Adrenal gland (tissue), 12 donors: ENCODE data around the gene PRDM1. TPM values are rescaled to one million over a fixed set of nuclear protein-coding genes. Genes with fewer than 3 reads are reported as not detected.
"Not testable (repeated sequence)": the region's sequence is repeated elsewhere in the genome, so short reads cannot be mapped to it uniquely, and the experiment has no call there.

ENCODE experiments used
- DNase-seq, 7 donors: peaks; one replicate each; pipeline ENCODE4 v3.0.0-alpha.2; 2019 to 2020
- H3K27ac ChIP-seq, 5 donors: fragments of 200-600 bp; sonication (generic) in 4 of 5; 1 replicate in 3 of 5; 2 replicates in 2 of 5; pipeline versions ENCODE4 v1.5.1 to v1.8.0; 2016 to 2020; ENCODE audit warnings: mild to moderate bottlenecking in 1 of 5
- H3K27me3 ChIP-seq: fragments of 200-600 bp; 2 replicates; pipeline ENCODE4 v1.8.0; 2021
- H3K36me3 ChIP-seq, 2 donors: fragments of 200-600 bp; replicated peaks in 1 of 2; 1 replicate in 1 of 2; 2 replicates in 1 of 2; pipeline versions ENCODE4 v1.5.1 to v1.8.0; 2018 to 2022
- H3K4me1 ChIP-seq, 2 donors: fragments of 200-600 bp; replicated peaks in 1 of 2; 1 replicate in 1 of 2; 2 replicates in 1 of 2; pipeline versions ENCODE4 v1.5.1 to v1.8.0; 2018 to 2021
- H3K4me3 ChIP-seq, 4 donors: fragments of 200-600 bp; sonication (generic) in 3 of 4; one replicate each; pipeline ENCODE4 v1.5.1; 2016 to 2018
- H3K9me3 ChIP-seq, 3 donors: fragments of 200-600 bp; sonication (generic) in 1 of 3; replicated peaks in 1 of 3; 1 replicate in 2 of 3; 2 replicates in 1 of 3; pipeline versions ENCODE4 v1.5.1 to v1.8.0; 2016 to 2021
- POLR2A ChIP-seq, 2 donors: fragments of 450-650 bp; IDR thresholded peaks; one replicate each; pipeline ENCODE4 v1.6.1; 2017; ENCODE audit warnings: antibody characterized with exemption in 2 of 2, mild to moderate bottlenecking in 2 of 2, moderate library complexity in 1 of 2
- WGBS, 4 donors: extraction: QIAGEN DNeasy Blood & Tissue Kit in 2 of 4; methylation state at CpG; one replicate each; pipeline versions ENCODE4 v1.1.5 to v1.1.7; 2013 to 2017; 5-methylcytosine and 5-hydroxymethylcytosine counted together
- intact Hi-C, 2 donors: fragments of 100-400 bp; cut with DNase I; formaldehyde crosslinking; loops; one replicate each; pipeline versions ENCODE4 v1.14.1 to v1.15.0; 2022 to 2023
- polyA plus RNA-seq, 3 donors: library from polyadenylated mRNA; stranded (reverse); fragments of 200-250 nt in 2 of 3; fragments of 350-450 nt in 1 of 3; fragmentation: Illumina TruSeq in 1 of 3; extraction: RNeasy Lipid Tissue Mini Kit (QIAGEN cat#74804) in 1 of 3; gene quantifications; one replicate each; pipeline ENCODE4 v1.2.3, GENCODE V29; 2013 to 2014
- total RNA-seq, 9 donors: library from RNA; depleted of rRNA in 4 of 9; stranded (reverse); fragments of >200 nt in 4 of 9; fragments of 120-200 nt in 1 of 9; fragmentation: NEBNext Ultra II Directional in 1 of 9; extraction: Animal tissue kit (Norgen Biotek cat#: 25700) in 1 of 9; gene quantifications; one replicate each; pipeline versions ENCODE4 v1.1.0 to v1.2.4, GENCODE V29; 2013 to 2023
- TF ChIP-seq, protein P1 (sequence below), 6 experiments: fragments of 450-650 bp in 4 of 6; fragments of 200-600 bp in 2 of 6; sonication (generic) in 1 of 6; IDR thresholded peaks; 1 replicate in 5 of 6; 2 replicates in 1 of 6; pipeline versions ENCODE4 v1.5.1 to v1.8.0; 2016 to 2021; ENCODE audit warnings: antibody characterized with exemption in 6 of 6, mild to moderate bottlenecking in 2 of 6, moderate library complexity in 1 of 6
- donor health status: healthy with polysubstance abuse.
- donor health status: Bipolar disorder and iron deficiency.
- donor health status: DM: yes; HTN: yes; CAD: no.
- donor health status: DM: no; HTN: no; CAD: no.
- donor health status: DM: no; HTN: no; CAD: no.
- donor health status: DM: yes; HTN: yes; CAD: no.

PRDM1 gene
- total and polyA plus RNA-seq, 12 donors: 0.40 to 7.5 (median 3.7) TPM

DNA sequence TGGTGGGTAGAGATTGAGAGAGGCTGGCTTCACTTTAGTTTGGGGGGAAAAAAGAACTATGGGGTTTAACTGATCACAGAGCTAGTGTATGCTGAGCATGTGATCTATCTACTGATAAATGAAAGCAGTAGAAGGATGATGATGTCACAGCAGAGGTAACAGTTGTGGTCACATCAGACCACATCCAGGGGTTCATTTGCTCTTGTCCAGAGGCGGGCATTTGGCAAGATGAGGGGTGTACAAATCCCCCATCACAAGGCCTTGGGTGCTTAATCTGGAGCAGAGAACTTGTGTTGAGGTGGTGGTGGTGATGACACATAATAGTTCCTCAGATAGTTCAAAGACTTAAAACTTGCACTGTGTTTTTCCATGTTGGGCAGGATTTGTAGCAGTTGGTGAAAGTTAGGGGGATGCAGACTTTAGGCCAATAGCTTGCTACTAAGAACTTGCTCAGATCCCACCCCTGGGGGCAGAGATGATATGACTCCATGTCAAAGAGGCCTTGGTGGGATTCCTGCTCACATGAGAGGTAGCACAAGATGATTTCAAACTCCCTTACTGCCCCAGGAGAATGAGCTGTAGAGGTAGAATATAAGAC is 63.4 kb downstream of the PRDM1 start:
- H3K36me3 ChIP-seq: no peaks in the 10 kb centered on the region
- no peak overlapping the region for H3K4me3 ChIP-seq
- DNase-seq: no peak
- intact Hi-C loops: no loop called here
- H3K9me3 ChIP-seq: no peaks in the 10 kb centered on the region
- H3K27me3 ChIP-seq: no peaks in the 10 kb centered on the region
- WGBS, 4 donors: 89 to 100% (median 97%) methylated on average over 1 of the region's 1 CpG
- TF ChIP-seq, protein P1, sequence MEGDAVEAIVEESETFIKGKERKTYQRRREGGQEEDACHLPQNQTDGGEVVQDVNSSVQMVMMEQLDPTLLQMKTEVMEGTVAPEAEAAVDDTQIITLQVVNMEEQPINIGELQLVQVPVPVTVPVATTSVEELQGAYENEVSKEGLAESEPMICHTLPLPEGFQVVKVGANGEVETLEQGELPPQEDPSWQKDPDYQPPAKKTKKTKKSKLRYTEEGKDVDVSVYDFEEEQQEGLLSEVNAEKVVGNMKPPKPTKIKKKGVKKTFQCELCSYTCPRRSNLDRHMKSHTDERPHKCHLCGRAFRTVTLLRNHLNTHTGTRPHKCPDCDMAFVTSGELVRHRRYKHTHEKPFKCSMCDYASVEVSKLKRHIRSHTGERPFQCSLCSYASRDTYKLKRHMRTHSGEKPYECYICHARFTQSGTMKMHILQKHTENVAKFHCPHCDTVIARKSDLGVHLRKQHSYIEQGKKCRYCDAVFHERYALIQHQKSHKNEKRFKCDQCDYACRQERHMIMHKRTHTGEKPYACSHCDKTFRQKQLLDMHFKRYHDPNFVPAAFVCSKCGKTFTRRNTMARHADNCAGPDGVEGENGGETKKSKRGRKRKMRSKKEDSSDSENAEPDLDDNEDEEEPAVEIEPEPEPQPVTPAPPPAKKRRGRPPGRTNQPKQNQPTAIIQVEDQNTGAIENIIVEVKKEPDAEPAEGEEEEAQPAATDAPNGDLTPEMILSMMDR (IDR thresholded peaks at IDR 0.05): no peak
- TF ChIP-seq POLR2A (IDR thresholded peaks at IDR 0.05): no peak
- H3K4me1 ChIP-seq: no peaks in the 10 kb centered on the region
- no peak overlapping the region for H3K27ac ChIP-seq

DNA sequence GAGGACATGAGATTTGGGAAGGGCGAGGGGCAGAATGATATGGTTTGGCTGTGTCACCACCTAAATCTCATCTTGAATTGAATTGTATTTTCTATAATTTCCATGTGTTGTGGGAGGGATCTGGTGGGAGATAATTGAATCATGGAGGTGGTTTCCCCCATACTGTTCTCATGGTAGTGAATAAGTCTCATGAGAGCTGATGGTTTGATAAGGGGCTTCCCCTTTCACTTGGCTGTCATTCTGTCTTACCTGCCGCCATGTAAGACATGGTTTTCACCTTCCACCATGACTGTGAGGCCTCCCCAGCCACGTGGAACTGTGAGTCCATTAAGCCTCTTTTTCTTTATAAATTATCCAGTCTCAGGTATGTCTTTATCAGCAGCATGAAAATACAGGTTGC is 66.3 kb downstream of the PRDM1 start:
- H3K4me1 ChIP-seq, H3K9me3 ChIP-seq, H3K4me3 ChIP-seq, H3K27ac ChIP-seq, H3K36me3 ChIP-seq, H3K27me3 ChIP-seq, DNase-seq, intact Hi-C loops: not testable (repeated sequence)
- 72 to 80% (median 77%) methylated on average over 3 of the region's 3 CpGs for WGBS, 4 donors

DNA sequence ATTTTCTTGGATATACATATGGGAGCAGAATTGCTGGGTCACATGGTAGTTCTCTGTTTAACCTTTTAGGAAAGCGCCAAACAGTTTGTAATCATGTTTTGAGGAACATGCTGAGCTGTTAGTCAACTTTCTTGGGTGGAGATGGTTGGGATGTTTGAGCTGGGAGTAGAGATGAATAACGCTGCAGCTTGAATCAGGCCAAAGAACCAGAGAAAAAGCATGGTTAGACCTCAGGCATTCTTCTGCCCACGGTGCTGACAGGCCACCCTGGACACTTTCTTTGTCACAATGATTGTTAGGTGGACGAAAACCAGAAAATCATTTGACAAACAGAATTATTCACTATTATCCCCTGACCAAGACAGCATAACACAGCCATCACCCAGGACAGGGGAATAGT is 66.8 kb downstream of the PRDM1 start:
- 83 to 87% (median 84%) methylated on average over 4 of the region's 4 CpGs for WGBS, 4 donors
- Histone ChIP-seq H3K4me1 (no peaks in the 10 kb centered on the region), H3K9me3 (no peaks in the 10 kb centered on the region)

DNA sequence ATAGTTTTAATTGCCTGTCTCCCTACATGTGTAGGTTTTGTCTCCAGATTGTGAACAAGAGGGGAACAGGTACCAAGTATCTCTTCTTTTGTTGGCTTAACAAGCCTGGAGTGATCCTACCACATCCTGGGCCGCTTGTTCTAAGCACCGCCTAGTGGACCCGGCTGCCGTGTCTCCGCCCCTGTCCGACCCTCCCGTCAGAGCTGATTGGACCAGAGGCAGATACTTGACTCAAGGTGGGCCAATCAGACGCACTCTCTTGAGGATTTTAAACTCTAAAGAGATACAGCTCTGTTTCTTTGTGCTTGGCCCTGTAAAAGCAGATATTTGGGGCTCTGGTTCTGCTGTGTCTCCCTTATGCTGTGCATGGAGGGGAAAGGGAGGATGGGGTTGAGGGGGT is 68.2 kb downstream of the PRDM1 start:
- no peak overlapping the region for H3K27ac ChIP-seq
- no peak overlapping the region for H3K4me3 ChIP-seq
- no peaks in the 10 kb centered on the region for H3K9me3 ChIP-seq
- no peak for DNase-seq
- no peaks in the 10 kb centered on the region for H3K27me3 ChIP-seq
- no peaks in the 10 kb centered on the region for H3K36me3 ChIP-seq
- 95 to 99% (median 97%) methylated on average over 8 of the region's 8 CpGs for WGBS, 4 donors
- no peak for TF ChIP-seq POLR2A (IDR thresholded peaks at IDR 0.05)
- TF ChIP-seq, protein P1 (IDR thresholded peaks at IDR 0.05): no peak
- H3K4me1 ChIP-seq: no peaks in the 10 kb centered on the region
- intact Hi-C loops: no loop called here

More for the DNA sequence above, 66.8 kb downstream of the PRDM1 start:
- DNase-seq: no peak
- TF ChIP-seq POLR2A (IDR thresholded peaks at IDR 0.05): no peak
- TF ChIP-seq, protein P1 (IDR thresholded peaks at IDR 0.05): no peak
- H3K27me3 ChIP-seq: no peaks in the 10 kb centered on the region
- H3K36me3 ChIP-seq: no peaks in the 10 kb centered on the region
- intact Hi-C loops: no loop called here
- H3K4me3 ChIP-seq: no peak overlapping the region
- no peak overlapping the region for H3K27ac ChIP-seq

DNA sequence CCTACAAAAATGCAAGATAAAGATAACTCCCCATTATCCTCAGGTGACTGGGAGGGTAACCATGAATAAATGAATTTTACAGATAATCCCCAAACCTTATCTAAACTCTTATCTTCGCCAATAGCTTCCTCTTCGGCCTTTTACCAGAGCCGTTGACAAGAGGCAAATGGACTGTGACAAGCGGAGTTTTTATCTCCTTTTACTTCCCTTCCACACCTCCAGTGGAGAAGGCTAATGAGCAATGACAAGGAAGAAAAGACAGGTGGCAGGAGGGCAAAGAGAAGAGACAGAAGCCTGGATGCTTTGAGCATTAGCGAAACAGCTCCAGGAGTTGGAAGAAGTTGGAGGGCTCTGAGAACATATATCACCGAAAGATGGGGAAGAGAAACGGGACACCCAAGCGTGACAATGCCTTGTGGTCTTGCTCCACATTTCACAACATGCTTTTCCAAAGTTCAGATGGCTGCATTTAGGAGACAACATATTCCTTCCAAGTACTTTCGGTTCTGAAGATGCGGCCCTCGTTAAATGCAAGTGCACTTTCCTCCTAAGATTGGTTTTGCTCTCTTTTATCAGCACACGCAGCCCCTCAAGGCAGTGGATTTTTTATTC is 69.2 kb downstream of the PRDM1 start:
- Histone ChIP-seq H3K4me3 (no peak overlapping the region), H3K27ac (no peak overlapping the region), H3K9me3 (no peaks in the 10 kb centered on the region), H3K36me3 (no peaks in the 10 kb centered on the region), H3K4me1 (no peaks in the 10 kb centered on the region), H3K27me3 (no peaks in the 10 kb centered on the region)
- no peak for DNase-seq
- intact Hi-C loops: no loop called here
- WGBS, 4 donors: 76 to 82% (median 78%) methylated on average over 12 of the region's 12 CpGs
- TF ChIP-seq POLR2A (IDR thresholded peaks at IDR 0.05): no peak
- TF ChIP-seq, protein P1 (IDR thresholded peaks at IDR 0.05): no peak
